ENCODE measurements around the gene LASP1. TPM values are rescaled to one million over a fixed set of nuclear protein-coding genes. Genes with fewer than 3 reads are reported as not detected.
A peak's percentile ranks its signal among the peaks of the same experiment; 100 is the strongest.

The LASP1 gene
- total RNA-seq, 1 experiment from 2014 or later, result 59.3 TPM

DNA sequence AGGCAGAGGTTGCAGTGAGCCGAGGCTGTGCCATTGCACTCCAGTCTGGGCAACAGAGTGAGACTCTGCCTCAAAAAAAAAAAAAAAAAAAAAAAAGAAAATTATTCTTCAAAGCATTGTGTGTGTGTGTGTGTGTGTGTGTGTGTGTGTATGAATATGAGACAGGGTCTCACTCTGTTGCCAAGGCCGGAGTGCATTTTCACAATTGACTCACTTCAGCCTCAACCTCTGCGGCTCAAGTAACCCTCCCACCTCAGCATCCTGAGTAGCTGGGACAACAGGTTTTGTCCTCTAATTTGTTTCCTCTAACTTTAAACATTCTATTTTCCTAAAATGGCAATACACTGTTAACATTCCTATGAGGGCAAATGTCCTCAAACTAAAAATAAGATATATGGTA is 89.7 kb downstream of the LASP1 start:
- DNase-seq, result no peak
- no peaks in the 10 kb centered on the region for H3K9me2 ChIP-seq (replicated peaks; ENCODE audit: insufficient read depth, low read length)
- H3K9me3 ChIP-seq (ENCODE audit: low read length), result no peaks in the 10 kb centered on the region
- H3K27ac ChIP-seq (ENCODE audit: low read length), result no peak overlapping the region
- no peaks in the 10 kb centered on the region for H4K20me1 ChIP-seq (ENCODE audit: insufficient read depth, low read depth, low read length)
- no peaks in the 10 kb centered on the region for H3K27me3 ChIP-seq (ENCODE audit: low read length)
- H3K4me3 ChIP-seq (ENCODE audit: low read length), result no peak overlapping the region
- no peaks in the 10 kb centered on the region for H3K36me3 ChIP-seq (ENCODE audit: insufficient read depth, low read length)
- H2AFZ ChIP-seq (ENCODE audit: low read length), result no peak overlapping the region
- no peak overlapping the region for H3K9ac ChIP-seq (ENCODE audit: low read length)
- peaks cover 9% of the 10 kb centered on the region for H3K4me1 ChIP-seq (ENCODE audit: low read length)
- no peaks in the 10 kb centered on the region for H3K79me2 ChIP-seq (ENCODE audit: low read length)
- no peak overlapping the region for H3K4me2 ChIP-seq (ENCODE audit: low read depth, low read length, poor library complexity, severe bottlenecking)

GRCh38 chr17:38960402-38960801 is 90.5 kb downstream of the LASP1 start:
- H3K9me3 ChIP-seq (ENCODE audit: low read length), result no peaks in the 10 kb centered on the region
- H3K79me2 ChIP-seq (ENCODE audit: low read length), result no peaks in the 10 kb centered on the region
- no peak overlapping the region for H3K4me3 ChIP-seq (ENCODE audit: low read length)
- no peaks in the 10 kb centered on the region for H3K36me3 ChIP-seq (ENCODE audit: insufficient read depth, low read length)
- H3K4me2 ChIP-seq (ENCODE audit: low read depth, low read length, poor library complexity, severe bottlenecking), result no peak overlapping the region
- H3K9me2 ChIP-seq (replicated peaks; ENCODE audit: insufficient read depth, low read length), result no peaks in the 10 kb centered on the region
- no peaks in the 10 kb centered on the region for H3K27me3 ChIP-seq (ENCODE audit: low read length)
- no peaks in the 10 kb centered on the region for H4K20me1 ChIP-seq (ENCODE audit: insufficient read depth, low read depth, low read length)
- H3K9ac ChIP-seq (ENCODE audit: low read length), result no peak overlapping the region
- H3K27ac ChIP-seq (ENCODE audit: low read length), result no peak overlapping the region
- no peak overlapping the region for H2AFZ ChIP-seq (ENCODE audit: low read length)
- DNase-seq, result no peak
- H3K4me1 ChIP-seq (ENCODE audit: low read length), result peaks cover 9% of the 10 kb centered on the region

GRCh38 chr17:38961413-38961812 is 91.6 kb downstream of the LASP1 start:
- Histone ChIP-seq H3K9me3 (ENCODE audit: low read length) (no peaks in the 10 kb centered on the region), H3K4me2 (ENCODE audit: low read depth, low read length, poor library complexity, severe bottlenecking) (no peak overlapping the region), H3K36me3 (ENCODE audit: insufficient read depth, low read length) (no peaks in the 10 kb centered on the region), H3K9ac (ENCODE audit: low read length) (no peak overlapping the region), H3K27me3 (ENCODE audit: low read length) (no peaks in the 10 kb centered on the region), H4K20me1 (ENCODE audit: insufficient read depth, low read depth, low read length) (no peaks in the 10 kb centered on the region), H3K27ac (ENCODE audit: low read length) (no peak overlapping the region), H3K4me3 (ENCODE audit: low read length) (no peak overlapping the region), H3K9me2 (replicated peaks; ENCODE audit: insufficient read depth, low read length) (no peaks in the 10 kb centered on the region), H3K79me2 (ENCODE audit: low read length) (no peaks in the 10 kb centered on the region), H2AFZ (ENCODE audit: low read length) (no peak overlapping the region), H3K4me1 (ENCODE audit: low read length) (peaks cover 9% of the 10 kb centered on the region)
- no peak for DNase-seq

GRCh38 chr17:38967290-38967738 is 97.5 kb downstream of the LASP1 start, which contains the start of gene FBXO47:
FBXO47 (minus strand) TSS chr17:38967403; CDS start chr17:38963025, 4,378 bp downstream.
- no peak within 1 kb of the TSS for H3K4me3 ChIP-seq (ENCODE audit: low read length)
- H3K27ac ChIP-seq (ENCODE audit: low read length), result no peak within 1 kb of the TSS
- H3K79me2 ChIP-seq (ENCODE audit: low read length), result no peaks in the 10 kb centered on the region
- H2AFZ ChIP-seq (ENCODE audit: low read length), result no peak within 1 kb of the TSS
- H3K9me3 ChIP-seq (ENCODE audit: low read length), result no peaks in the 10 kb centered on the region
- no peaks in the 10 kb centered on the region for H3K9me2 ChIP-seq (replicated peaks; ENCODE audit: insufficient read depth, low read length)
- no peak for DNase-seq
- no peaks in the 10 kb centered on the region for H4K20me1 ChIP-seq (ENCODE audit: insufficient read depth, low read depth, low read length)
- no peaks in the 10 kb centered on the region for H3K36me3 ChIP-seq (ENCODE audit: insufficient read depth, low read length)
- H3K4me1 ChIP-seq (ENCODE audit: low read length), result no peaks in the 10 kb centered on the region
- H3K9ac ChIP-seq (ENCODE audit: low read length), result no peak within 1 kb of the TSS
- no peaks in the 10 kb centered on the region for H3K27me3 ChIP-seq (ENCODE audit: low read length)
- no peak within 1 kb of the TSS for H3K4me2 ChIP-seq (ENCODE audit: low read depth, low read length, poor library complexity, severe bottlenecking)

DNA sequence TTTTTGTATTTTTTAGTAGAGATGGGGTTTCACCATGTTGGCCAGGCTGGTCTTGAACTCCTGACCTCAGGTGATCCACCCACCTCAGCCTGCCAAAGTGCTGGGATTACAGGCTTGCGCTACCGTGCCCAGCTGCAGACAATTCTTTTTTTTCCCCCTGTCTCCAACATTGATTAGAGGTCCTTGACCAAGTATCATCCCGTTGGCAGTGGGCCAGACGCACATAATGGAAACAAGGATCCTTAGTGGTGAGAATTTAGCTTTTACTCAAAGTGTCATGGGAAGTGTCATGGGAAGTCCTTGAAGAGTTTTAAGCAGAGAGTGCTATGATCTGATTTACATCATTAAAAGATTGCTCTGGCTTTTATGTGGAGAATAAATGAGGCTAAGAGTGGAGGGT is 99.4 kb downstream of the LASP1 start:
- DNase-seq, result no peak
- Histone ChIP-seq H4K20me1 (ENCODE audit: insufficient read depth, low read depth, low read length) (no peaks in the 10 kb centered on the region), H3K4me2 (ENCODE audit: low read depth, low read length, poor library complexity, severe bottlenecking) (no peak overlapping the region)

DNA sequence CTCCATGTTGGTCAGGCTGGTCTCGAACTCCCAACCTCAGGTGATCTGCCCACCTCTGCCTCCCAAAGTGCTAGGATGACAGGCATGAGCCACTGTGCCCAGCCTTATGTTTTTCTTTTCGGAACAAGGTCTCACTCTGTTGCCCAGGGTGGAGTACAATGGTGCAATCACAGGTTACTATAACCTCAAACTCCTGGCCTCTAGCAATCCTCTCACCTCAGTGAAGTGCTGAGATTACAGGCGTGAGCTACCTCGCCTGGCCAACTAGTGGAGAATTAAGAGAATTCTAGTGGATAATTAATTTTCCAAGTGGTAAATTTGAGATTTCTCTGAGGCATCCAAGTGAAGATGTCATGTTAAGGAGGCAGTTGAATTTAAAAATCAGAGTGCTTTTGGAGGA is 100.3 kb downstream of the LASP1 start:
- H3K9me3 ChIP-seq (ENCODE audit: low read length), result no peaks in the 10 kb centered on the region
- H3K79me2 ChIP-seq (ENCODE audit: low read length), result no peaks in the 10 kb centered on the region
- H3K27me3 ChIP-seq (ENCODE audit: low read length), result no peaks in the 10 kb centered on the region
- no peak overlapping the region for H3K4me3 ChIP-seq (ENCODE audit: low read length)
- no peak overlapping the region for H3K27ac ChIP-seq (ENCODE audit: low read length)
- H3K4me2 ChIP-seq (ENCODE audit: low read depth, low read length, poor library complexity, severe bottlenecking), result no peak overlapping the region
- H3K4me1 ChIP-seq (ENCODE audit: low read length), result no peaks in the 10 kb centered on the region
- H3K36me3 ChIP-seq (ENCODE audit: insufficient read depth, low read length), result no peaks in the 10 kb centered on the region
- no peak for DNase-seq
- H3K9me2 ChIP-seq (replicated peaks; ENCODE audit: insufficient read depth, low read length), result no peaks in the 10 kb centered on the region
- no peak overlapping the region for H3K9ac ChIP-seq (ENCODE audit: low read length)
- no peaks in the 10 kb centered on the region for H4K20me1 ChIP-seq (ENCODE audit: insufficient read depth, low read depth, low read length)
- H2AFZ ChIP-seq (ENCODE audit: low read length), result no peak overlapping the region

More for the DNA sequence above, 99.4 kb downstream of the LASP1 start:
- no peaks in the 10 kb centered on the region for H3K9me3 ChIP-seq (ENCODE audit: low read length)
- H3K79me2 ChIP-seq (ENCODE audit: low read length), result no peaks in the 10 kb centered on the region
- H3K9ac ChIP-seq (ENCODE audit: low read length), result no peak overlapping the region
- H3K4me3 ChIP-seq (ENCODE audit: low read length), result no peak overlapping the region
- H2AFZ ChIP-seq (ENCODE audit: low read length), result no peak overlapping the region
- H3K27me3 ChIP-seq (ENCODE audit: low read length), result no peaks in the 10 kb centered on the region
- no peaks in the 10 kb centered on the region for H3K9me2 ChIP-seq (replicated peaks; ENCODE audit: insufficient read depth, low read length)
- H3K4me1 ChIP-seq (ENCODE audit: low read length), result no peaks in the 10 kb centered on the region
- no peaks in the 10 kb centered on the region for H3K36me3 ChIP-seq (ENCODE audit: insufficient read depth, low read length)
- H3K27ac ChIP-seq (ENCODE audit: low read length), result no peak overlapping the region

GRCh38 chr17:38970804-38971203 is 100.9 kb downstream of the LASP1 start:
- Histone ChIP-seq H3K4me1 (ENCODE audit: low read length) (no peaks in the 10 kb centered on the region), H3K4me2 (ENCODE audit: low read depth, low read length, poor library complexity, severe bottlenecking) (no peak overlapping the region)
- peak; percentile 54 for DNase-seq

More at GRCh38 chr17:38970804-38971203, 100.9 kb downstream of the LASP1 start:
- Histone ChIP-seq H3K4me3 (ENCODE audit: low read length) (no peak overlapping the region), H2AFZ (ENCODE audit: low read length) (no peak overlapping the region), H3K36me3 (ENCODE audit: insufficient read depth, low read length) (no peaks in the 10 kb centered on the region), H3K9me2 (replicated peaks; ENCODE audit: insufficient read depth, low read length) (no peaks in the 10 kb centered on the region), H3K79me2 (ENCODE audit: low read length) (no peaks in the 10 kb centered on the region), H3K27ac (ENCODE audit: low read length) (no peak overlapping the region), H3K9ac (ENCODE audit: low read length) (no peak overlapping the region), H3K27me3 (ENCODE audit: low read length) (no peaks in the 10 kb centered on the region), H4K20me1 (ENCODE audit: insufficient read depth, low read depth, low read length) (no peaks in the 10 kb centered on the region), H3K9me3 (ENCODE audit: low read length) (no peaks in the 10 kb centered on the region)
